GM13976 (cell line): ENCODE results near the gene HIRIP3.

ENCODE experiments used
- DNase-seq: peaks from one replicate; pipeline ENCODE4 v3.0.0; 2012; ENCODE audit warnings: low spot score
- in situ Hi-C: fragments of 300-500 bp; cut with MboI; formaldehyde crosslinking; loops from one replicate; pipeline ENCODE4 v1.12.0; 2022; ENCODE audit warnings: low sequenced_read_pairs, mixed read lengths, inconsistent platforms; ENCODE audit not compliant: unreplicated experiment
- TF ChIP-seq, protein P1 (sequence below): IDR thresholded peaks from 2 replicates; pipeline ENCODE4 v1.5.1; 2012; ENCODE audit warnings: borderline replicate concordance, mild to moderate bottlenecking; ENCODE audit not compliant: insufficient read depth; ENCODE audit errors: extremely low read depth, missing control alignments, control extremely low read depth

Gene HIRIP3

GRCh38 chr16:30031477-30031918 lies 36.1 kb upstream of the HIRIP3 start:
- DNase-seq: no peak
- in situ Hi-C loops: no loop called here
- TF ChIP-seq, protein P1, sequence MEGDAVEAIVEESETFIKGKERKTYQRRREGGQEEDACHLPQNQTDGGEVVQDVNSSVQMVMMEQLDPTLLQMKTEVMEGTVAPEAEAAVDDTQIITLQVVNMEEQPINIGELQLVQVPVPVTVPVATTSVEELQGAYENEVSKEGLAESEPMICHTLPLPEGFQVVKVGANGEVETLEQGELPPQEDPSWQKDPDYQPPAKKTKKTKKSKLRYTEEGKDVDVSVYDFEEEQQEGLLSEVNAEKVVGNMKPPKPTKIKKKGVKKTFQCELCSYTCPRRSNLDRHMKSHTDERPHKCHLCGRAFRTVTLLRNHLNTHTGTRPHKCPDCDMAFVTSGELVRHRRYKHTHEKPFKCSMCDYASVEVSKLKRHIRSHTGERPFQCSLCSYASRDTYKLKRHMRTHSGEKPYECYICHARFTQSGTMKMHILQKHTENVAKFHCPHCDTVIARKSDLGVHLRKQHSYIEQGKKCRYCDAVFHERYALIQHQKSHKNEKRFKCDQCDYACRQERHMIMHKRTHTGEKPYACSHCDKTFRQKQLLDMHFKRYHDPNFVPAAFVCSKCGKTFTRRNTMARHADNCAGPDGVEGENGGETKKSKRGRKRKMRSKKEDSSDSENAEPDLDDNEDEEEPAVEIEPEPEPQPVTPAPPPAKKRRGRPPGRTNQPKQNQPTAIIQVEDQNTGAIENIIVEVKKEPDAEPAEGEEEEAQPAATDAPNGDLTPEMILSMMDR: no peak

GRCh38 chr16:30030841-30031413 lies 35.5 kb upstream of the HIRIP3 start, which contains the start of gene TLCD3B:
Gene TLCD3B, minus strand, starts transcription at chr16:30031271. Its CDS starts 744 bp downstream, at chr16:30030527.
- TF ChIP-seq, protein P1: no peak
- no peak for DNase-seq
- in situ Hi-C loops: no loop called here

DNA sequence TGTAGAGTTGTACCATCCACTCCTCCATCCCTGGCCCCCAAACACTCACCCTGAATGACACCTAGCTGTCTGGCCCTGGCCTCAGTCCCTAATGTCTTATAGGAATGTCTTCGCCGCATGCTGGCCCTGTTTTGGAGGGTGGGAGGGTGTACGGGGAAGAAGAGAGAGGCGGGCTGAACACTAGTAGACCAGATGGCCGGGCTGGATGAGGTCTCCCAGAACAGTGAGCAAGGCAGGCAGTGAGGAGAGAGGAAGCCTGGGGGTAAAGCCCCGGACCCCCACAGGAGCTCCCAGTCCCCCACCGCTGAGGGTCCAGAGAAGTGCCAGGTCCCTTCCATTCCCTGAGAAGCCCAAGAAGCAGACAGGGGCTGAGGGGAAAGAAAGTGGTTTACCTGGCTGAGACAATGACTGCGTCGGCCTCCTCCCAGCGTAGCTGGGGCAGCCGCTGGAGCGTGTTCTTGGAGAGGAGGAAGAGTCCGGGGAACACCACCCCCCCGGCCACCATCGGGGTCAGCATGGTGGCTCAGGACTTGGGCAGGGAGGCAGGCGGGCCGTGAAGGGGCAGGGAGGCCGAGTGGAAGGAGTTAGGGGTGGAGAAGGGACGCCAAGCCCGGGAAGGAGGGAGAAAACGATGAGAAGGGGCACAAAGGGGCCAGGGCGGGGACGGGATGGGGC lies 34.7 kb upstream of the HIRIP3 start:
- in situ Hi-C loops: no loop called here
- DNase-seq: no peak

GRCh38 chr16:30028438-30029076 lies 33.1 kb upstream of the HIRIP3 start:
- in situ Hi-C loops: no loop called here
- DNase-seq: no peak
- TF ChIP-seq, protein P1: no peak

More for the DNA sequence above, 34.7 kb upstream of the HIRIP3 start:
- TF ChIP-seq, protein P1: no peak

DNA sequence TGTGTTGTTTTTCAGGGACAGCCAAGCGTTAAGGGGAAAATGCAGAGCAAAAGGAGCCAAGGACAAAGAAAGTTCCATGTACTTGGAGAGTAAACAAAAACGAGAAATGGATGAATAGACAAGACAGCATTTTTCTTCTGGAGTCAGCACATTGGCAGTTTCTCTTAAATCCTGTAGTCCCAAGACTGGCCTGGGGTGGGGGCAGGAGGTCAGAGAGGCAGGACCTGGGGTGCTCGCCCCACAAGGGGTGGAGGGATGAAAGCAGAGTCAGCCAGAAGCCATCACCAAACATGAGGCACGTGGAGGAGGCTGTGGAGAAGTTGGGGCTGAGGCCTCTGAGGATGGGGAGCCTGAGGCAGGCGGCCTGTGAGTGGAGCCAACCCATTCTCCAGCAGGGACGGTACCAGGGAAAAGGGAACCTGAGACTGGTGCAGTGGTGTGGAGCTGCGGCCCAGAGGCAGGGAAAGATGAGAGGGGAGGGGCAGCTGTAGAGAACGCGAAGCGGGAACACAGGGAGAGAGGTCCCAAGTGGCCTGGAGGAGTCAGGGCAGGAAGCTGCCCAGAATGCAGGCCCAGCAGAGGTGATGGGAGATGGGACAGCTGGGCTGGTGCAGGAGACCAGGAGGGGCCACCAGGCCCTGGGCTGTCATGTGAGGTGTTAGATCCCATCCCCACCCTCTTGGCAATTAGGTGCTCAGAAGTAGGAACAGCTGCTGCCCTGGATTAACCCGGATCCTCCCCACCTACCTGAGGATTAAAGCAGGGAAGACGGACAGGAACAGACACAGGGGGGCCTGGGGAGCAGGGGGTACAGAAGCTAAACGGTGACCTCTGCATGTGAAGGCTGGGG lies 32.4 kb upstream of the HIRIP3 start:
- in situ Hi-C loops: no loop called here
- no peak for DNase-seq
- TF ChIP-seq, protein P1: no peak

DNA sequence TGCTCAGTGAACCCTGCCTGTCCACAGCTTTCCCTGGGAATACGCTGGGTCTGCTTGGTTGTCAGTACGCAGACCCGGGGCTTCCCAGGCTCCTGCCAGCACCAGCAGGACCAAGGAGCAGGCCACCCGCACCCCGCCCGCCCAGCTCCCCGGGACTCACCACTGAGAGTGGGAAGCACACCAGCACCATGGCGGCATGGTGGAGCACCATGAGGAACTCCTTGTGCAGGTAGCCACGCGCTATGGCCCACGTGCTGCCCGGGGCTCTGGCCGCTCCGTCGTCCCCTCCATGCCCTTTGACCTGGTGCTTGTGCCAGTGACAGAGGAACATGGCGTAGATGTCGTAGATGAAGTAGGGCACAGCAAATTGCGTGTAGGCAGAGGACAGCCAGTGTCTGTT lies 31.0 kb upstream of the HIRIP3 start:
- TF ChIP-seq, protein P1: no peak
- no peak for DNase-seq
- in situ Hi-C loops: no loop called here
